NCI-H82 treated with DMSO at 0.1 percent for 48 hours (cell line): ENCODE data around the gene ALDH5A1.
"Not testable (repeated sequence)": the region's sequence is repeated elsewhere in the genome, so short reads cannot be mapped to it uniquely, and the experiment has no call there.

ENCODE experiments used
- DNase-seq: peaks from one replicate; lab custom pipeline; 2025; ENCODE audit not compliant: unreplicated experiment; lab: John Stamatoyannopoulos, UW

ALDH5A1 gene

DNA sequence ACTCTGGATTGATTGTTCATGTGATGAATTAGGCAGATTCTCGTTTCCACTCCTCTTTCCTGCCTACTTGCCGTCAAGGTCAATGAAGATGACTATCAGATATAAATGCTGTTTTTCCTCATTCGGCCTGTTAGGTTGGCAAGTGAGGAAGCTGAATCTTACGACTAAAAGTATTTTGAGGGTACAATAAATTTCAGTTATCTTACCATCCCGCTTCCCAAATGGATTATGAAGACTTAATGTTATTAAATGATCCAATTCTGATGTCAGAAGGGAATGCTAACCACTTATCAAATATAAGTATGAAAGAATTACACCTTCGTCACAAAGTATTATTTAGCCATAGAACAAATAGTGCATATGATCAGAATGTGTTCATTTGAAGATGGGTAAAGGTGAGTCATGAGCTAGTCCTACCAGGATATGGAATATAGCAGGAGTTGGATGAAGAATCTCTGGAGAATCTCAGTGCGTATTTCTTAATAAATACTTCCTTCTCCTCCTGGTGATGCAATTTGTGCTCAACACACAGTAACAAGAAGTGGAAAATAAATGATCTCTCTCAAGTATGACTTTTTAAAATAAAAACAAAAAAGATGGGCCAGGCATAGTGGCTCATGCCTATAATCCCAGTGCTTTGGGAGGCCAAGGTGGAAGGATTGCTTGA lies 10.0 kb upstream of the ALDH5A1 start:
- no peak for DNase-seq

DNA sequence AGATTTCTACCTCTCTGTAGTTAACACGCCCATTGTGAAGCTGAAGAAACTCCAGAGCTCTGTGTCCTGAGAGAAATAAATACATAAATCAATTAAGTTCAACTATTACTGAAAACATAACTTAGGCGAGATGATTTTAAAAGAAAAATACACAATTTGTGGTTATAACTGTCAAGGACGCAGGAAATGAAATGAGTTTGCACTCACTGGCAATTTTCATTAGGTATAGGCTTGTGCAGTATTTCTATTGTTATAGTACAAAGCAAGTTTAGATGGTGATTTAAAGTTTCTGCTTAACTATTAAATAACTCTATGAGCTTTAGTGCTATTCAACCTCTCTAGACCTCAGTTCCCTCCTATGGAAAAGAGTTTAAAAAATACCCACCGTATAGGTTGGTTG lies 8.7 kb upstream of the ALDH5A1 start:
- no peak for DNase-seq

DNA sequence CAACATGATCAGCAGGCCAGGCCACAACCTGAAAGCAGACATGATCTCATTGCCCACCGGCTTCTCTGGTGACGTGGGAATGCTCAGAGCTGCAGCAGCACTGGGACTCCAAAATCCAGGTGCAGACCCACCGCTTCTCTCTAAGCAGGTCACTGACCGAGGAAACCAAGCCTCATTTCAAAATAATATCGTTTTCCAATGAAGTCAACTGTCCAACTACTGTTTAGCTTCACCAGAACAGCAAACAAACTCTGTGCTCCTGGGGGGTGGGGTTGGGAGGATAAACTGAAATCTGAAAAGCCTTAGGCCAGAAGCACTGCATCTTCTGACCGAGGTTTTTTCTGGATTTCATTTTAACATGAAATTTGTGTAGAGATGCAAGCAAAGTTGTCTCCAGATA lies 5.3 kb upstream of the ALDH5A1 start, which contains the start of gene GPLD1:
Gene GPLD1 (minus strand): TSS at position 109 of the 400 bp plus-strand sequence. CDS start 67 bp downstream, at position 42.
- no peak for DNase-seq

DNA sequence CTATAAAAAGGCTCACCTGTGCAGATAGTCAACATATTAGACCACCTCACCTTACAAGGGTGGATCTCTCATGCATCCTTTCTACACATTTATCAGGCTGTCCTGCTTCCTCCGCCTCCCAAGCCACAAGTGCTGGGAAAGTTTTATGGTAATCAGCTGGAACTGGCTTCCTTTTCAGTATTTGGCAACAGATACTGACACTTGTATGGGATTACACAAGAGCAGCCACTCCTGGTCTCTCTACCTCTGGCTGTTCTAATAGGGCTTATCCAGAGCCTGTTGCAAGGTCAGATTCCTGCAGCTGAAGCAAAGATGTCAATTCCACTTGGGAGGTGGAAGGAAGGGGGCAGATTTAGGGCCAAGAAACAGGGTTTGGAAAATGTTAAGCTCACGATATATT lies 4.9 kb upstream of the ALDH5A1 start:
- no peak for DNase-seq

DNA sequence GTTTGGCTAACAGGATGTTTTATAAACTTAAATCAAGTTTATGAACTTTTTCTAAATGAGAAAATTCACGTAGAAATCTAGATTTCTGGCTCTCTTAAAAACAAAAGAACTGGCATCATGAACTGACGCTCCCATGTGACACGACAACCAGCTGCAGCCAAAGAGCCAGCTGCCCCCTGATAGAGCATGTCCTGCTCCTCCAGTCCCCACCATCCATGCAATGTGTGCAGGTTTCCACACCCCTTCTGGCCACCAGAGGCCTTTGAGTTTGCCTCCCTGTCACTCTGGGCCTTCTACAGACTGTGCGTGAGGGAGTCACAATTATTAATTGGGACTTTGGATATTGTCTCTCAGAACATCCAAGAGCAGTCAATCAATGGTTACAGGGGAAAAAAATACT lies 3.8 kb upstream of the ALDH5A1 start:
- no peak for DNase-seq

DNA sequence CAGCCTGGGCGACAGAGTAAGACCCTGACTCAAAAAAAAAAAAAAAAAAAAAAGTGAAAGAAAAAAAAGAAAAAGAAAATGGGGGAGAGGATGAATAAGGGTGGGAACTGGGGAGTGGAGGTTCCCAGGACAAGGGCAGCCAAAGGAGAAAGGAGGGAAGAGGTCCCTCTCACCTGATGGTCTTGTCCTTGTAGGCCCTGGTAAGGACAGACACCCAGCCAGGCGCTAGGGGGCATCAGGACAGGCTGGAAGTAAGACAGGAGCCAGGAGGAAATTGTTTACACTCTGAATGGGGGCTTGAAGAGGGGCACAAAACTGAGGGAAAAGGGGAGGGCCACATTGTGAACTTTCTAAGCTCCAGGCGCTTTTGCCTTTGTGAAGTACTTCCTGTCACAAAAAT lies 2.3 kb upstream of the ALDH5A1 start:
- no peak for DNase-seq

DNA sequence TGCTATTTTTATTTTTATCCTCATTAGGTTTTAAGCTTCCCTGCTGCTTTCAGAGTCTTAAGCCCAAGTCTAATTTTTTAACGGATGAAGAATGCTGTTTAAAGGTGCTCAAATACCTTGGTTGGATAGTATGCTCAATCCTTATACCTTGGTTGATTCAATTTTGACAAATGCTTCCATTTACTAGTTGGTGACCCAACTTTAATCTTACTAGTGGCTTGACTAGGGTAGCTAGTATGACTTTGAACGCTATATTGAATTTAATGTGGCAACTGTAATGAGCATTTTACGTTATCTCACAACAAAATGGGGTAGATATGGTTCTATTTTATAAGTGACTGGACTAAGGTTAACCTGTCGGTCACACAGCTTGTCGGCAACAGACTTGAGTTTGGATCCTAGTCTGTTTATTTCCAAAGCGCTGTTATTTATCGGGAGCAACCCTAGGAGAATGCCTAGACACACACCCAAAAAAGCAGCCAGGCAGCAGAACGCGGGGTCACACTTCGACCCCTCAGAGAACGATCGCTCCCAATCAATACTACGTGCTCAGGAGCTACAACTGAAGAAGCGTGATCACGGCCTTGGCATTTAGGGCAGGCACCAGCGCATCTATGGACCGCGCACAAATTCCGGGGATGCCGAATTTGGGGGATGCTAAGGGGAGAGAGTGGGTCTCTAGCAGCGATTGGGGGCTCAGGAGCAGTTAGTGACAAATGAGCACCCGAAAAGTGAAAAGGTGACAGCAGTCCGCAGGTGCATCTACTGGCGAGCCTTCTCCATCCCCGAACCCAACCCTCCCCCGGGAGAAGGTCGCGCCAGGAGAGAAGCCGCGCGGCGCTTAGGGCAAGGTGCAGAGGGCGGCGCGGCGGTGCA lies 586 bp upstream of the ALDH5A1 start:
- no peak for DNase-seq

DNA sequence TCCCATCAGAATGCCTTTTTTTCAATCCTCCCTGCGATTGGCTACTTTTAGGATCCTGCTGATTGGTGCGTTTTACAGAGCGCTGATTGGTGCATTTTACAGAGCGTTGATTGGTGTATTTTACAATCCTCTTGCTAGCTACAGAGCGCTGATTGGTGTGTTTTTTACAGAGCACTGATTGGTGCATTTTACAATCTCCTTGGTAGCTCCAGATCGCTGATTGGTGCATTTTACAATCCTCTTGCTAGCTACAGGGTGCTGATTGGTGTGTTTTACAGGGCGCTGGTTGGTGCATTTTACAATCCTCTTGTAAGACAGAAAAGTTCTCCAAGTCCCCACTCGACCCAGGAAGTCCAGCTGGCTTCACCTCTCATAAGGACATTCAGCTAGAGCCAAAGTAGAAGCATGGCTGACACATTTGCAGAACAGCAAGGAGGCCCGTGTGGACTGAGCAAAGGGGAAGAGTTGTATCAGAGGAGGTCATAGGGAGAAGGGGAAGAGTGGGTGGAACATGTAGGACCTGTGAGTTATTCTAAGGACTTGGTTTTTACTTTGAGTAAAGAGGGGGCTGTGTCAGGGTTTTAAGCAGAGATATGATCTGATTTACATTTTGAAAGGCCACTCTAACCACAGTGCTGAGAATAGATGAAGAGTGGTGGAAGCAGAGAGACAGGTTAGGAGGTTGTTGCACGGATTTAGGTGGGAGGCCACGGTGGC lies 2.6 kb downstream of the ALDH5A1 start:
- DNase-seq, result no peak

DNA sequence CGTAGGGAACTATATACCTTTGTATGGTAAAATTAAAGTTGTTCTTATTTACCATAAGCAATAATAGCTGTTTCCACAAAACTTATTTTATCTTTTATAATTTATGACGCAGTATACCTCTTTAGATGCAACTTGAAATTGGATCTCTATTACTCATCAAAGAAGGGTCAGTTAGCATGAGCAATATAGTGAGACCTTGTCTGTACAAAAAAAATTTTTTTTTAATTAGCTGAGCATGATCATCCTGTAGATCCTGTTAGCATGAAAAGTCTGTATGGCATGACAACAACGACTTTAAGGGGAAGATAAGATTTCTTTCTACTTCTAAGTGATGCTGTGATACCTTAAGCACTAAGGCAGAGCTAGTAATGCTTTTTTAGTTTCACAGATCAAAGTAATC lies 5.9 kb downstream of the ALDH5A1 start:
- no peak for DNase-seq

DNA sequence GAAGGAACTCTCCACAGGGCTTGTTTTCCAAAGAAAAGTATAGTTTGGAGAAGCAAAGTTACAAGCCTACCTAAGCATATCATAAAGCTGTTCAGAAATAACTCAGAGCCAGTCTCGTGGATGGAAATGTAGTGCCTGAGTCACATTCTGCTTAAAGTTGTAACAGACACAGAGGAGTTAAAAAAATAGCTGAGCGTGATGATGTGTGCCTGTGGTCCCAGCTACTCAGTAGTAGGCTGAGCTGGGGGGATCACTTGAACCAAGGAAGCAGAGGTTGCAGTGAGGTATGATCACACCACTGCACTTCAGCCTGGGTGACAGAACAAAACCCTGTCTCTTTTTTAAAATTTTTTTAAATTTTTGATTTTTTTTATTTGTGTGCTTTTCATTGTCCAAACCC lies 6.6 kb downstream of the ALDH5A1 start:
- DNase-seq, result no peak

DNA sequence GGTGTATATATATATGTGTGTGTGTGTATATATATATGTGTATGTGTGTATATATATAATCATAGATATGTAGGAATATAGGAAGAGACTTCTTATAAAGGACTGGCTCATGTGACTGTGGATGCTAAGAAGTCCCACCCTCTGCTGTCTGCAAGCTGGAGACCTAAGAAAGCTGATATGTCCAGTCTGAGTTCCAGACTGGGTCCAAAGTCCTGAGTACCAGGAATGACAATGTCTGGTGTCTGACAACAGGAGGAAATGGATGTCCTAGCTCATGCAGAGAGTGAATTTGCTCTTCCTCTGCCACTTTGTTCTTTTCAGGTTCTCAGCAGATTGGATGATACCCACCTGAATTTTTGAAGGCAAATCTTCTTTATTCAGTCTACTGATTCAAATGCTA lies 7.1 kb downstream of the ALDH5A1 start:
- no peak for DNase-seq

DNA sequence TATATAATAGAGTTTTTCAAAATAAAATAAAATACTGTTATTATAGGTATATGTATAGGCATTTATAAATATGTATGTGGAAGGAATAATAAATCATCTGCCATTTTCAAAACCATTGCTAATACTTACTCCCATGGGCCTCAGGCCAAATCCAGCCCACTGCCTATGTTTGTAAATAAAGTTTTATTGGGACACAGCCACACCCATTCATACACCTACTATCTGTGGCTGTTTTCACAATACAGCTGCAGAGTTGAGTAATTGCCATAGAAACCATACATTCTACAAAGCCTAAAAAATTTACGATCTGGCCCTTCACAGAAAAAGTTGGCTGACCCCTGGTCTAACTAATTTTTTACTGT lies 9.5 kb downstream of the ALDH5A1 start:
- DNase-seq, result no peak

DNA sequence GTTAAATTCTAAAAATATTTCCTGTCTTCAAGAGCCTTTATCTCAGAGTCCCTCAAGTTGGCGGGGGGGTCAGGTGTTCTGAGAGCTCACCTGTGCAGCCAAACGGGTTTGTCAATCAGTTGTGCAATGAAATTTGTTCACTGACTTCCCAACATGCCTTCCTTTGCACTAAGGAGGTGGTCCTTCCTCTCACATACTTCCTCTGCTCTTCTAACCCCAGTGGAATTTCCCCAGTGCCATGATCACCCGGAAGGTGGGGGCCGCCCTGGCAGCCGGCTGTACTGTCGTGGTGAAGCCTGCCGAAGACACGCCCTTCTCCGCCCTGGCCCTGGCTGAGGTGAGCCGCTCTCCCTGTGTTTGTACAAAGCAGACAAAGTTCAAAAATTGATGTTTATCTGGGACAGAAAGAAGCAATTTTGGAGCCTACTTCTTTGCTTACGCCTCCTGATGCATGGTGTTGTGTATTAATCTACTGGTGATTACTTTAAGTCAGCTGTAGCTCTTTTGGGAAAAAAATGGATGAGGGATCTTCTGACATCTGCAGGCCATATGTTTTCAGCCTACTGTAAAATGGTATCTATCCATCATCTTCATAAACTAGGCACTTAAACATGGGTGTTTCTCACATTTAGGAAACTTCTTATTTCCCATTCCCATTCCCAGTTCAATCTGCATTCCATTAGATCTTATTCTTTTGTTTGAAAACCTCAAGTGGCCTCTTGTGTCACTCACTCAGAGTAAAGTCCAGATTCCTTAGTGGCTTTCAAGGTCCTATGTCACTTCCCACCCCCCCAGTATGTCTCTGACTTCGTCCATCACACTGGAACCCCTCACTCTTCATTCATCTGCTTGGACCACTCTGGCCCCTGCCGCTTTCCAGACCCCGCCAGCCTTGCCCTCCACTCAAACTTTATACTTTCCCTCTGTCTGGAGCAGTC lies 10.1 kb downstream of the ALDH5A1 start:
- DNase-seq, result no peak

DNA sequence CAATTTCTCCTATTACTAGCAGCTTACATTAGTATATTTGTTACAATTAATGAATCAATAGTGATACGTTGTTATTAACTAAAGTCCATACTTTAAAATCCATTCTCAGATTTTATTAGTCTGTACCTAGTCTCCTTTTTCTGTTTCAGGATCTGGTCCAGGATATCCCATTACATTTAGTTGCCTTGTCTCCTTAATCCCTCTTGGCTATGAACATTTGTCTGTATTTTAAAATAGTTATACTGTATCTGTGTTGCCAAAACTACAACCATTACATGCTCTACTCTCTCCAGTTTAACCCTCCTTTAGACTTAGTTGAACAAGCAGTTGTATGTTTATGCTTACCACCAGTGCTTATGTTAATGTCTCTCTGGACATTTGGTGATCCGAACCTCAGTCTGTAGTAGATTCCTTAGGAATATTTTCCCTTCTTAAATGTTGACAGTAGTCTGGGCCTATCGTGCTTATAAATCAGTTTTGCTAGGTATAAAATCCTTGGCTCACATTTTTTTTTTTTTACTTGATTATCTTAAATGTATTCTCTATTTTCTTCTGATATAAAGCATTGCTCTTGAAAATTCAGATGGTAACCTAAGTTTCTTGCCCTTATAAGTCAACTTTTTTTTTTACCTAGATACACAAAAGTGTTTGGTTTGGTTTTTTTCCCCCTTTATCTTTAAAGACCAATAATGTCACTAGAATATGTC lies 12.2 kb downstream of the ALDH5A1 start:
- DNase-seq, result no peak

DNA sequence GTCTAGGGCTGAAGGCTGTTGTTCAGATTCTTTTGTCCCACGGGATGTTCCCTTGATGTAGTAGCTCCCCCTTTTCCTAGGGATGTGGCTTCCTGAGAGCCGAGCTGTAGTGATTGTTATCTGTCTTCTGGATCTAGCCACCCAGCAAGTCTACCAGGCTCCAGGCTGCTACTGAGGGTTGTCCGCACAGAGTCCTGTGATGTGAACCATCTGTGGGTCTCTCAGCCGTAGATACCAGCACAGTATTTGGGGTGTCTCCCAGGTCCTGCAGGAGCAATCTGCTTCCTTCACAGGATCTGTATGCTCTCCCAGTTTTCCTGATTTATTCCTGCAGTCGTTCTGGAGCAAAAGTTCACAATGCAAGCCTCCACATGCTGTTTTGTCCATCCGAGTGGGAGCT lies 17.2 kb downstream of the ALDH5A1 start:
- DNase-seq, result not testable (repeated sequence)

DNA sequence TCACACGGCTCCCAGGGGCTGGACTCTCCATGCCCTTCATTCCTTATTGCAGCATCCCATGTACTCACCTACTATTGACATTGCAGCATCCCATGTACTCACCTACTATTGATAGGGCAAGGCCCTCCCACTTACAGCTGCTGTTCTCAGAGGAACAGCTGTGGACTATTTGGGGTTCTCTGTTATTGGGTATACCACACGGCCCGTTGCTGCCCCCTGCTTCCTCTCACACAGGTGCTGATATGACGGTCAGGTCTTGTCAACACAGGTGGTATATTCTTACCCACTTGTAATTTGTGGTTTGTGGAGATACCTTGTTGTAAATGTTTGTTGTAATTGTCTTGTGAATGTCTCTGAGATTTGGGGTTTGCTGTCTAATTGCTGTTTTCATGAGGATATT lies 18.8 kb downstream of the ALDH5A1 start:
- no peak for DNase-seq

DNA sequence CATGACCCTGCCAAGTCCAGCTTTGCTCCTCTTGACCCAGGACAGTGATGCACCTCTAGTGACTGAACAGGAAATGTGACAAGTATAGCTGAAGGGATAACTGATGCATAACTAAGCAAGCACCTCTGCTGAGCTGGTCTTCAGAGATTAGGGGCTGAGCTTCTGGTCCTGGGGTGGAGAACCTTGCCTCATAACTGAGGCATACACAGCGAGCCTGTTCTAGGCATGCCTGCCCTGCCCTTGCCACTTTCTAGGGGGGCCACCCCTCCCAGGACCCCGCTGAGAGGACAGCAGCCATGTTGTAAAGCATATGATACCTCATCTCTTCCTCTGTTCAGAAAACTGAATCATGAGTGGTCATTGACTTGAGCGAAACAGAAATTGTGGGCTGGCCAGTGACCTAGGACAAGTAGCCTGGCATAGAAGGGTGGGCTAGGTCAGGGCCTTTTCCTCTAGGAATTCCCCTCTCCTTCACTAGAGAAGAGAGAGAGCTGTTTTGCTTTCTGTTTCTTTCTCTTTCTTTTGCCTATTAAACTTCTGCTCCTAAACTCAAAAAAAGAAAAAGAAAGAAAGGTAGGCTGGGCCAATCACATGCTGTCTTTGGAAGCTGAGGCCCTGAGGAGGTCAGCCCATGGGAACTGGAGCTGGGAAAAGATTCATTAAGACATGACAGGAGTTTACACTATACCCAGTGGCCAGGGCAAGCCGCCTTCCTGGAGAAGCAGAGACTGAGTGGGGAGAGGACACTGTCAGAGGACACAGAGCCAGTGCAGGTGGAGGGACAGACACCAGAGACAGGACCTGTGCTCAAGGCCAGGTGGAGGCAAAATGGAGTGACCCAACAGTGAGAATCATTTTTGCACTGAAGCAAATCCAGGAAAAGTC lies 23.1 kb downstream of the ALDH5A1 start:
- no peak for DNase-seq

DNA sequence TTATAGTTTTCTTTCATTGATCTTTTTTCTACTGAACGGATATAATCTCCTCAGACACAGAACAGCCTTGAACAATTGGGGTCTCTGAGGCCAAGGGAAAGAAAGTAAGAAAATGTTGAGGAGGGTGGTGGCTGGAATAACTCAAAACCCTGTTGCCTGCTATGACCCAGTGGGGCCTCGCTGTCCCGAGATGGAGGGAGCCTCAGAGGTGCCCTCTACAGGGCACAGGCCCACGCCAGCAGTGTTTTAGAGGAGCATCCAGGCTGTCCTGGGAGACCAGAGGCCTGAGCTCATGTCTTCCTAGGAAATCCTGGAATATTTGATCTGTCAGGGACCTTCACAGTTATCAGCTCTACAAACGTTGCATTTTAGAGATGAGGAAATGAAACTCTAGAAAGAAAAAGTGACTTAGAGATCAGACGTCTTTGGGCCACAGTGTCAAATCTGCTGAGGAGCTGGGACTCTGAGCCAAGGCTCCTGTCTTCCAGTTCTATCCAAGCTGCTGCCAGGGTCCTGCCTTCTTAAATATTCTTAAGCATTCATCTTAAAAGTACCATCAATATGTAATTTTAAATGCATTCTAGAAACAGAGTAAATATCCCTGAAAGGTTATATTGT lies 26.3 kb downstream of the ALDH5A1 start:
- no peak for DNase-seq
